IgD-negative memory B cell (primary cell): ENCODE data around the gene FAM184B. TPM values are rescaled to one million over a fixed set of nuclear protein-coding genes. Genes with fewer than 3 reads are reported as not detected.

Experiments
- H3K27ac Mint-ChIP-seq, 3 donors: one replicate each; pipeline ENCODE4 v1.8.0; 2020 to 2022; ENCODE audit warnings: mild to moderate bottlenecking in 3 of 3, mixed read lengths in 3 of 3, moderate library complexity in 1 of 3
- H3K27me3 Mint-ChIP-seq: one replicate; pipeline ENCODE4 v1.8.0; 2021; ENCODE audit warnings: mixed read lengths
- H3K36me3 Mint-ChIP-seq: one replicate; pipeline ENCODE4 v1.8.0; 2020; ENCODE audit warnings: mild to moderate bottlenecking, mixed read lengths
- H3K4me1 Mint-ChIP-seq, 3 donors: one replicate each; pipeline ENCODE4 v1.8.0; 2020 to 2022; ENCODE audit warnings: mixed read lengths in 3 of 3, mild to moderate bottlenecking in 1 of 3
- H3K4me3 Mint-ChIP-seq, 4 donors: one replicate each; pipeline ENCODE4 v1.8.0; 2020 to 2022; ENCODE audit warnings: mild to moderate bottlenecking in 4 of 4, mixed read lengths in 4 of 4, moderate library complexity in 3 of 4
- H3K9me3 Mint-ChIP-seq, 3 donors: one replicate each; pipeline ENCODE4 v1.8.0; 2020 to 2021; ENCODE audit warnings: mixed read lengths in 3 of 3, mild to moderate bottlenecking in 1 of 3
- polyA plus RNA-seq: library from polyadenylated mRNA; unstranded; fragments of 300-500 nt; fragmentation: Illumina TruSeq; gene quantifications from one replicate; pipeline ENCODE4 v1.2.3, GENCODE V29; 2021

The FAM184B gene
- polyA plus RNA-seq, 1 donor from 2014 or later = not detected

GRCh38 chr4:17587094-17587822, 194.2 kb downstream of the FAM184B start:
- H3K9me3 Mint-ChIP-seq = no peaks in the 10 kb centered on the region
- no peak overlapping the region for H3K4me3 Mint-ChIP-seq
- H3K36me3 Mint-ChIP-seq = peaks cover 14% of the 10 kb centered on the region
- no peak overlapping the region for H3K27ac Mint-ChIP-seq
- H3K4me1 Mint-ChIP-seq = peaks cover 2 to 6% (median 4%) of the 10 kb centered on the region in 3 donors
- H3K27me3 Mint-ChIP-seq = no peaks in the 10 kb centered on the region

DNA sequence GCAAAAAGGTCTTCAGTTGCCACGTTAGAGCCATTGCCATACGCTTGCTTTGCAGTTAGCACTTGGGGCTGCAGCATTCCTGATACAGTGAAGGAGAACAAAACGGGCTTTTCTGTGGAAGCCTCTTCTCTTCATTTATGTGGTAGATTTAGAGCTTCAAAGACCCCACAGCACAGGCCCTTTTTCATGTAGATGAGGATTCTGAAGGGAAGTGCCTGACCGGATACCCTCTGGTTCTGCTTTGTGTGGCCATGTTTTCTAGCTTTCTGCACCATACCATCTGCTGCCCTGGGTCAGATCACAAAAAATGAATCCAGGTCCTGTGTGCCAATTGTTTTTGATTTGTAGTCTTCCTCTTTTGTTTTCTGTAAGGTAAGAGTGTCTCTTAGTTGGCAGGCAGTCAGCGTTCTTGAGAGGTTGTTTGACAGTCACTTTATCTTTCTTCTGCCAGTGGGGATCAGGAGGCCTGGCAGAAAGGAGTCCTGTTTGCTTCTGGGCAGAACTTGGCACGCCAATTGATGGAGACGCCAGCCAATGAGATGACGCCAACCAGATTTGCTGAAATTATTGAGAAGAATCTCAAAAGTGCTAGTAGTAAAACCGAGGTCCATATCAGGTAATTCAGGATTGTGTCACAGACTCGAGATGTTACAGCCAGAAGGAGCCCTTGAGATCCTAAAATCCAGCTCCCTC, 196.8 kb downstream of the FAM184B start:
- Mint-ChIP-seq H3K27me3 (no peaks in the 10 kb centered on the region), H3K9me3 (no peaks in the 10 kb centered on the region), H3K27ac (no peak overlapping the region)

DNA sequence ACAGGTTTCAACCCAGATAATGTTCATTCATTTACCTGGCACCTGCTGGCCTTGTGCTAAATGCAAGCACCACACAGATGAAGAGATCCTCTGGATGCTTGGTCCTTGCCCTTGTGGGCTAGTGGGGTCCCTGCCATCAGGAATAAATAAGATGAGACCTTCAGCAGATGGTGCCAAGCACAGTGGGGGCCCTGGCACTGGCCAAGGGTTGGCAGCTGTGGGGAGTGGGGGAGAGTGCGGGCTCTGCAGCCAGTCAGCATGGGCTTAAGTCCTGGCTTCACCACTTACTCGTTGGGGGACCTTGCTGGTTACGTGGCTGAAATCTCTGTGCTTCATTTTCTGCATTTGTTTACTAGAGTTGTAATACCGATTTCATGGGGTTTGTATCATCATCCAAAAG, 197.5 kb downstream of the FAM184B start:
- H3K27ac Mint-ChIP-seq = no peak overlapping the region
- H3K4me1 Mint-ChIP-seq = peaks cover 3 to 4% (median 3%) of the 10 kb centered on the region in 3 donors
- H3K4me3 Mint-ChIP-seq = no peak overlapping the region
- H3K9me3 Mint-ChIP-seq = no peaks in the 10 kb centered on the region
- peaks cover 5% of the 10 kb centered on the region for H3K36me3 Mint-ChIP-seq
- H3K27me3 Mint-ChIP-seq = no peaks in the 10 kb centered on the region

More for the DNA sequence above, 196.8 kb downstream of the FAM184B start:
- H3K4me1 Mint-ChIP-seq = peaks cover under 1 to 1% (median 1%) of the 10 kb centered on the region in 3 donors
- no peak overlapping the region for H3K4me3 Mint-ChIP-seq
- peaks cover 7% of the 10 kb centered on the region for H3K36me3 Mint-ChIP-seq

GRCh38 chr4:17583276-17583675, 198.1 kb downstream of the FAM184B start:
- no peaks in the 10 kb centered on the region for H3K9me3 Mint-ChIP-seq
- H3K36me3 Mint-ChIP-seq = peaks cover 5% of the 10 kb centered on the region
- no peak overlapping the region for H3K4me3 Mint-ChIP-seq
- peak overlapping the region in 1 of 3 donors; percentile 46 for H3K27ac Mint-ChIP-seq
- H3K27me3 Mint-ChIP-seq = no peaks in the 10 kb centered on the region
- peaks cover 10 to 11% (median 10%) of the 10 kb centered on the region in 3 donors for H3K4me1 Mint-ChIP-seq

- H3K4me3 Mint-ChIP-seq = peak overlapping the region in 1 of 4 donors; percentile 87
- no peaks in the 10 kb centered on the region for H3K27me3 Mint-ChIP-seq
- H3K27ac Mint-ChIP-seq = peak overlapping the region in 1 of 3 donors; percentile 35
- H3K36me3 Mint-ChIP-seq = peaks cover 5% of the 10 kb centered on the region
- peaks cover 13 to 19% (median 14%) of the 10 kb centered on the region in 3 donors for H3K4me1 Mint-ChIP-seq
- no peaks in the 10 kb centered on the region for H3K9me3 Mint-ChIP-seq
These were observed 200.5 kb downstream of the FAM184B start for GRCh38 chr4:17580969-17581368.

Other genes starting within 250 kb of the FAM184B start
- gene LAP3, start 204.4 kb downstream of the FAM184B start, polyA plus RNA-seq = 47.6 TPM
- gene MED28, start 167.0 kb downstream of the FAM184B start, polyA plus RNA-seq = 37.7 TPM
- gene DCAF16, start 29.1 kb upstream of the FAM184B start, polyA plus RNA-seq = 14.2 TPM
- 1.2 TPM for gene NCAPG, start 29.4 kb upstream of the FAM184B start, polyA plus RNA-seq
- 11.6 TPM for gene LCORL, start 240.1 kb upstream of the FAM184B start, polyA plus RNA-seq